Omental fat pad (tissue), 4 donors: ENCODE measurements around the gene MACROD2. TPM values are rescaled to one million over a fixed set of nuclear protein-coding genes. Genes with fewer than 3 reads are reported as not detected.
"Not testable (repeated sequence)": the region's sequence is repeated elsewhere in the genome, so short reads cannot be mapped to it uniquely, and the experiment has no call there.

Experiments
- ATAC-seq: fragments of 150-250 bp; one replicate; pipeline ENCODE4 v1.9.1; 2016; ENCODE audit warnings: mild to moderate bottlenecking, moderate library complexity; ENCODE audit not compliant: low FRiP score
- DNase-seq: peaks from one replicate; pipeline ENCODE4 v3.0.0-alpha.2; 2019; ENCODE audit warnings: low spot score
- total RNA-seq, 4 donors: library from RNA; depleted of rRNA; stranded (reverse); fragments of >200 nt; gene quantifications; one replicate each; pipeline ENCODE4 v1.1.0, GENCODE V29; 2016
- TF ChIP-seq, protein P1 (sequence below), 3 donors: fragments of 450-650 bp; IDR thresholded peaks; one replicate each; pipeline ENCODE4 v1.5.1; 2016 to 2017; ENCODE audit warnings: antibody characterized with exemption in 3 of 3, mild to moderate bottlenecking in 3 of 3, moderate library complexity in 2 of 3

The MACROD2 gene
- total RNA-seq, 4 donors from 2014 or later: 6.8 to 54.1 (median 7.4) TPM

DNA sequence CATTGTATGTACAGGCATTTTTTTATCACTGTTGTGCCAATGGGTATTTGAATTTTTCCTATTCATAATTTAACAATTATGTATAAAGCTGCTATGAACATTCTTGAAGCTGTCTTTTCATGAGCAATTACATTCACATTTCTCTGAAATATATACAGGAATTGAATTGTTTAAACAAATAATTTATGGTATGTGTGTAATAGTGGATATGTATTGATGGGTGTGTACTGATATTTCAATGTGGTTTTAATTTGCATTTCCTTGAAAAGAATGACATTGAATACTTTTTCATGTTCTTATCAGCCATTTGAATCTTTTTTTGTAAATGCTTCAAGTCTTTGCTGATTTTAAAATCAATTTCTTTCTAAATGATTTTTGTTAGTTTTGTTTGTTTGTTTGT lies 971.5 kb downstream of the MACROD2 start:
- no peak for ATAC-seq
- TF ChIP-seq, protein P1, sequence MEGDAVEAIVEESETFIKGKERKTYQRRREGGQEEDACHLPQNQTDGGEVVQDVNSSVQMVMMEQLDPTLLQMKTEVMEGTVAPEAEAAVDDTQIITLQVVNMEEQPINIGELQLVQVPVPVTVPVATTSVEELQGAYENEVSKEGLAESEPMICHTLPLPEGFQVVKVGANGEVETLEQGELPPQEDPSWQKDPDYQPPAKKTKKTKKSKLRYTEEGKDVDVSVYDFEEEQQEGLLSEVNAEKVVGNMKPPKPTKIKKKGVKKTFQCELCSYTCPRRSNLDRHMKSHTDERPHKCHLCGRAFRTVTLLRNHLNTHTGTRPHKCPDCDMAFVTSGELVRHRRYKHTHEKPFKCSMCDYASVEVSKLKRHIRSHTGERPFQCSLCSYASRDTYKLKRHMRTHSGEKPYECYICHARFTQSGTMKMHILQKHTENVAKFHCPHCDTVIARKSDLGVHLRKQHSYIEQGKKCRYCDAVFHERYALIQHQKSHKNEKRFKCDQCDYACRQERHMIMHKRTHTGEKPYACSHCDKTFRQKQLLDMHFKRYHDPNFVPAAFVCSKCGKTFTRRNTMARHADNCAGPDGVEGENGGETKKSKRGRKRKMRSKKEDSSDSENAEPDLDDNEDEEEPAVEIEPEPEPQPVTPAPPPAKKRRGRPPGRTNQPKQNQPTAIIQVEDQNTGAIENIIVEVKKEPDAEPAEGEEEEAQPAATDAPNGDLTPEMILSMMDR (IDR thresholded peaks at IDR 0.05): no peak
- DNase-seq: no peak

DNA sequence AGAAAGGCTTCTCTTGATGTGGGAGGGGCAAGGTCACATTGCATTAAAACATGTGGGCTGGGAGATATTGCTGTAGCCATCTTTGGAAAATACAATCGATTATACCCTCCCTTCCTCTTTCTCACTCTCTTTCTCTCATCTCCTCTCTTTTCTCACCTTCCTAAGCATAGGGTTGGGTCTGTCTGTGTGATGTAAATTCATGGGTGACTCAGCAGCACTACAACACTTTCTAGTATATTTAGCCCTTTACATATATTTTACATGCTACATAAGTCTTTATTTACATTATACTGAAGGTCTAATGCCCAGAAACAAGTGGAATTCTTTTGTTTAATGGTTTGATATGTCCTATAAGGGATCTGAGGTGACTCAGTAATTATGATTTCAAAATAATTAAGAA lies 976.9 kb downstream of the MACROD2 start:
- TF ChIP-seq, protein P1 (IDR thresholded peaks at IDR 0.05): no peak
- DNase-seq (no peak), ATAC-seq (no peak)

DNA sequence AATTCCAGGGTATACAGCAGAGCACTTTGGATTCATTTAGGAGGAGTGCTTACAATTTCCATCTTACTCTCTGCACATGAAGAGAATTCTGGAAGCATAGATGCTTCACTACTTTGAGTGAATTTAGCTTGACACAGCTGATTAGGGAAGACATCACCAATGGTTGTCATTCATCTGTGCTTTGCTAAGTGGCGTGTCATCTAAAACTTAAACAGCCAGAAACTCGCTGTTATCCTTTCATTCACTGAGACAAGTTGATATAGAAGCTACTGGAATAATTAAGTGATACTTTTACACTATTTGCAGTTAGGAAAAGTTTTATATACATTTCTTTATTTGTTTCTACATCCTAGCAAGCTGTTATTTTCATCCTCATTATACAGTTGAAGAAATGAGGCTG lies 977.4 kb downstream of the MACROD2 start:
- no peak for DNase-seq
- TF ChIP-seq, protein P1 (IDR thresholded peaks at IDR 0.05): no peak
- no peak for ATAC-seq

DNA sequence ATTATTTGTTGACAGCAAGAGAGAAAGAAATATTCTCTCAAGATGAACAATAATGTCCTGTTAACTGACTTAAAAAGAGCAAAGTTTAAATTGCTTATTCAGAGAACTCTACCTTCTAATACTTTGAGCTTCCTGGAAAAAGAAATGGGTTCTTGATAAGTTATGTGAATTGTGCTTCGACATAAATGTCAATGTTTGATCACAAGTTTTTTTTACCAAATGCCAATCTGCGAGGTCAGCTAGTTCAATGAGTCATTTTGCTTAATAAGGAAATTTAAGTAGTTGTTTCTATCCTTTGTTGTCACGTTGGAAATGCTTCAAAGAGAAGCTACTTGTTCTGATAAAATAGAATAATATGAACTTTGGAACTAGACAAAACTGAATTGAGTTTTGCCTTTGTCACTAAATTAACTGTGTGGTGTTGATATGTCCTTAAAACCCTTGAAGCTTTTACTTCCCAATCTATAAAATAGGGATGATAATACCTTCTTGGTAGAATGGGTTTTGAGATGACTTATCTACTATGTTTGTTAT lies 984.2 kb downstream of the MACROD2 start:
- no peak for DNase-seq
- TF ChIP-seq, protein P1 (IDR thresholded peaks at IDR 0.05): no peak
- no peak for ATAC-seq

DNA sequence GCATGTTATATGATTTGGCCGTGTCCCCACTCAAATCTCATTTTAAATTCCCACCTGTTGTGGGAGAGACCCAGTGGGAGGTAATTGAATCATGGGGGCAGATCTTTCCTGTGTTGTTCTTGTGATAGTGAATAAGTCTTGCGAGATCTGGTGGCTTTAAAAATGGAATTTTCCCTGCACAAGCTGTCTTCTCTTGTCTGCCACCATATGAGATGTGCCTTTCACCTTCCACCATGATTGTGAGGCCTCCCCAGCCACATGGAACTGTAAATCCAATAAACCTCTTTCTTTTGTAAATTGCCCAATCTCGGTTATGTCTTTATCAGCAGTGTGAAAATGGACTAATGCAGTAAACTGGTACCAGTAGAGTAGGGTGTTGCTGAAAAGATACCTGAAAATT lies 986.2 kb downstream of the MACROD2 start:
- not testable (repeated sequence) for DNase-seq, ATAC-seq

DNA sequence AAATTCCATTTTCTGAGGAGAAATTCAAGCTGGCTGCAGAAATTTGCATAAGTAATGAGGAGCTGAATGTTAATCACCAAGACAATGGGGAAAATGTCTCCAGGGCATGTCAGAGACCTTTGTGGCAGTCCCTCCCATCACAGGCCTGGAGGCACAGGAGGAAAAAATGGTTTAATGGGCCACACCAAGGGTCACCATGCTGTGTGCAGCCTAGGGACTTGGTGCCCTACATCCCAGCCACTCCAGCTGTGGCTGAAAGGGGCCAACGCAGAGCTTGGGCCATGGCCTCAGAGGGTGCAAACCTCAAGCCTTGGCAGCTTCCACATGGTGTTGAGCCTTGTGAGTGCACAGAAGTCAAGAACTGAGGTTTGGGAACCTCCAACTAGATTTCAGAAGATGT lies 987.0 kb downstream of the MACROD2 start:
- DNase-seq, ATAC-seq: not testable (repeated sequence)

DNA sequence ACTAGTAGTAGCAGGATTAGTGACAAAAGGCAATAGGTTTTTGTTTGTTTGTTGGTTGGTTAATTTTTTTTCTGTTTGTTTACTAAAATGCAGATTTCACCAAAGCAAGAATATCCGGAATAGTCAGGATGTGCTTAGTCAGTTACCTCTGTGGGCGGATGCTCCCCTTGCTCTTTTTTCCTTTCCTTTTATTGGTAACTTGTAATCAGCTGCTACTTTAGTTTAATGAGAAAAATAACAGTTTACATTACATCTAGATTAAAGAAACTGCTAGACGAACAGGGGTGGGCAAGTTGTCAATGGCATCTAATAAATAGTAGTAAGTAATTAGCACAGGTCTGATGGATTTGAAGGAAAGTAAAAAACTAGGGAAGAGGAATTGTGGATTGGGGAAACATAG lies 989.0 kb downstream of the MACROD2 start:
- DNase-seq: no peak
- ATAC-seq: no peak
- TF ChIP-seq, protein P1 (IDR thresholded peaks at IDR 0.05): no peak

DNA sequence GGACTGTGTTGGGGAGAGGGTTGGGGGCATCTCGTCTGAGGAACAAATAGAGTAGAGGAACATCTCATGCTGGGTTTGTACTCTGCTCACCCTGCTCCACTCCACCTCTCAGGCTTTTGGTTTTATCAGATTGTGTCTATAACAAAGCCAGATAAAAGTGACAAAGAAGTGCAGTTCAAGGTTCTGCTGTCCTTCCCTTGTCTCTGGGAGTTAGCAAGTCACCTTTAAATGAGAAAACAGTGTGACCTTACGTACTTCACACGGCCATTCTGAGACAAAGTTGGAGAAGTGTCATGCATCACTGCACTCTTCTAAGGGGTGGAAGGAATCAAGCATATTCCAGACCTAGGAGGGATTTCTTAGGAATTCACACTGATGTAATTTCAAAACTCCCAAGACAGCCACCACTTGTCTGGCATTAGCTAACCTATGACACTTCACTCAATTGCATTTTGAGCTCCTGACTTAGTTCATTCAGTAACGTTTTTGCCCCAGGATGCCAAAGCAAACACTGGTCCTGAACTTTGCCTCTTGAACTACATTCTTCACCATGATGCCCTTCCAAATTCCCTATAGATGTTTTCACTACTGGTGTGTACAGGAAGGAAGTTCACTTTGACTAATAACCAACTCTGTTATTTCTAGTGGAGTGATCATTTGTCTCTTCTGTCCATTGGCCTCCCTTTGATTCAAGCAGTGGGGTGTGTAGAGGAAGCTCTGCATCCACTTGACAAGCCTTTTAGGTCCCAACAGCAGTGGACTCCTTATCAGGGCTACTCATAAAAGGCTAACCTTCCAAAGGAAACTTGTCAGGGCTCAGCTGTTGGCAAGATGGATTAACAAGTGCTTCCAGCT lies 989.7 kb downstream of the MACROD2 start:
- TF ChIP-seq, protein P1 (IDR thresholded peaks at IDR 0.05): no peak
- DNase-seq: no peak
- ATAC-seq: no peak
